Kidney glomerular epithelial cell (primary cell): Measurements from ENCODE around the gene SOWAHB.

Experiments
- DNase-seq: peaks from one replicate; lab custom pipeline; 2025; lab: John Stamatoyannopoulos, UW

SOWAHB gene

DNA sequence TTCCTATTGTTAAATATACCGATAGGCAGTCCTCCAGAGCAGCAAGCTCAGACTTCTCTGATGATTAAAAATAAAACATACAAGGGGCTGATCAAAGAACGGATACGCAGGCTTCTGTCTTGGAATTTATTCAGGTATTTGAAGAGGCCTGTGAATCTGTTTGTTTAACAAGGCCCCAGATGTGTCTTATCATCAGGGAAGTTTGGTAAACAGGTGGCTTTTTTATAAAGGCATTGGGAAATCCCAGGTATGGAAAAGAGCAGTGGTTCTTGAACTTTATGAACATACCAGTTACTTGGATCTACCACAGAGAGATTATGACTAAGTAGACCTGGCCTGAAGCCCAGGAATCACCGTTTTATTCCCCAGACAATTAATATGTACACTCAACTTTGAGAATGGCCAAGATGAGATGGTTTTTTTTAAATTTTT, 47.9 kb downstream of the SOWAHB start:
- DNase-seq = peak; percentile 80
